ENCODE measurements around the gene C6orf120.

The C6orf120 gene

GRCh38 chr6:169751242-169752073 is 49.5 kb downstream of the C6orf120 start, which contains the start of the genes DYNLT2 and ERMARD:
Gene DYNLT2, minus strand, starts transcription at chr6:169751572. Its CDS starts 114 bp downstream, at chr6:169751458.
Gene ERMARD, plus strand, starts transcription at chr6:169751622. Its CDS starts 36 bp downstream, at chr6:169751658.
- no peaks in the 10 kb centered on the region for H3K27me3 ChIP-seq (ENCODE audit: control insufficient read depth in 1 of 2, insufficient read depth in 2 of 2, low read length in 2 of 2)
- H3K4me3 ChIP-seq (ENCODE audit: low read length in 2 of 2), result peak within 1 kb of the TSS; percentile 84 to 98
- H3K9me3 ChIP-seq (ENCODE audit: control insufficient read depth in 2 of 2, low read length in 2 of 2), result no peaks in the 10 kb centered on the region
- peak within 1 kb of the TSS; percentile 87 for H3K27ac ChIP-seq (ENCODE audit: low read length)
- peaks cover 14% of the 10 kb centered on the region for H3K4me1 ChIP-seq (ENCODE audit: control insufficient read depth, insufficient read depth, low read length)
- H3K9ac ChIP-seq (ENCODE audit: low read length in 2 of 2), result peak within 1 kb of the TSS; percentile 94 to 99
- no peaks in the 10 kb centered on the region for H3K36me3 ChIP-seq (ENCODE audit: control insufficient read depth in 2 of 2, insufficient read depth in 2 of 2, low read length in 2 of 2)

GRCh38 chr6:169752074-169752623 is 50.2 kb downstream of the C6orf120 start:
- Histone ChIP-seq H3K36me3 (ENCODE audit: control insufficient read depth in 2 of 2, insufficient read depth in 2 of 2, low read length in 2 of 2) (peaks cover 0 to 4% of the 10 kb centered on the region in 2 donors), H3K27ac (ENCODE audit: low read length) (peak overlapping the region; percentile 87), H3K9ac (ENCODE audit: low read length in 2 of 2) (peak overlapping the region; percentile 94 to 99), H3K4me3 (ENCODE audit: low read length in 2 of 2) (peak overlapping the region; percentile 84 to 98), H3K4me1 (ENCODE audit: control insufficient read depth, insufficient read depth, low read length) (peaks cover 14% of the 10 kb centered on the region), H3K9me3 (ENCODE audit: control insufficient read depth in 2 of 2, low read length in 2 of 2) (no peaks in the 10 kb centered on the region), H3K27me3 (ENCODE audit: control insufficient read depth in 1 of 2, insufficient read depth in 2 of 2, low read length in 2 of 2) (no peaks in the 10 kb centered on the region)

Measured in stomach smooth muscle (tissue), 2 donors.